Liver (tissue), 9 donors: ENCODE data around the gene STEAP3. TPM values are rescaled to one million over a fixed set of nuclear protein-coding genes. Genes with fewer than 3 reads are reported as not detected.

Experiments
- DNase-seq: peaks from one replicate; pipeline ENCODE4 v3.0.0-alpha.2; 2017; ENCODE audit warnings: low spot score
- H3K27ac ChIP-seq, 2 donors: one replicate each; pipeline ENCODE4 v1.7.0; 2013; ENCODE audit warnings: inconsistent platforms in 2 of 2, low read length in 2 of 2, control low read depth in 1 of 2, low read depth in 1 of 2, mild to moderate bottlenecking in 1 of 2
- H3K27me3 ChIP-seq, 4 donors: one replicate each; pipeline versions ENCODE4 v1.6.1 to v1.7.0; 2013; ENCODE audit warnings: low read length in 3 of 4, inconsistent platforms in 1 of 4, mild to moderate bottlenecking in 1 of 4, moderate library complexity in 1 of 4; ENCODE audit not compliant: control insufficient read depth in 4 of 4, insufficient read depth in 4 of 4
- H3K36me3 ChIP-seq, 4 donors: one replicate each; pipeline versions ENCODE4 v1.6.1 to v1.7.0; 2013; ENCODE audit warnings: low read length in 3 of 4, mild to moderate bottlenecking in 3 of 4, low read depth in 1 of 4, moderate library complexity in 1 of 4; ENCODE audit not compliant: control insufficient read depth in 4 of 4, insufficient read depth in 3 of 4
- H3K4me1 ChIP-seq, 4 donors: one replicate each; pipeline versions ENCODE4 v1.6.1 to v1.7.0; 2013; ENCODE audit warnings: low read length in 3 of 4, mild to moderate bottlenecking in 3 of 4, moderate library complexity in 1 of 4; ENCODE audit not compliant: control insufficient read depth in 4 of 4, insufficient read depth in 4 of 4
- H3K4me3 ChIP-seq, 3 donors: one replicate each; pipeline versions ENCODE4 v1.6.1 to v1.7.0; 2013; ENCODE audit warnings: low read length in 3 of 3, control low read depth in 1 of 3, low read depth in 1 of 3, mild to moderate bottlenecking in 1 of 3
- H3K9ac ChIP-seq, 2 donors: one replicate each; pipeline ENCODE4 v1.7.0; 2013; ENCODE audit warnings: low read length in 2 of 2, mild to moderate bottlenecking in 2 of 2, moderate library complexity in 2 of 2, control low read depth in 1 of 2, low read depth in 1 of 2
- H3K9me3 ChIP-seq, 4 donors: one replicate each; pipeline versions ENCODE4 v1.6.1 to v1.7.0; 2013; ENCODE audit warnings: low read length in 3 of 4; ENCODE audit not compliant: control insufficient read depth in 4 of 4
- ATF3 ChIP-seq: IDR thresholded peaks from 2 replicates; pipeline ENCODE4 v1.6.1; 2016; ENCODE audit warnings: antibody characterized with exemption
- FOXA1 ChIP-seq: IDR thresholded peaks from 2 replicates; pipeline ENCODE4 v1.6.1; 2016; ENCODE audit warnings: antibody characterized with exemption
- FOXA2 ChIP-seq: IDR thresholded peaks from 2 replicates; pipeline ENCODE4 v1.6.1; 2016; ENCODE audit warnings: antibody characterized with exemption
- HNF4A ChIP-seq, 2 donors: conservative IDR thresholded peaks; 2 replicates each; pipeline ENCODE4 v1.6.1; 2016; ENCODE audit warnings: antibody characterized with exemption in 2 of 2, mild to moderate bottlenecking in 2 of 2
- HNF4G ChIP-seq: IDR thresholded peaks from 2 replicates; pipeline ENCODE4 v1.6.1; 2016; ENCODE audit warnings: antibody characterized with exemption
- NR2F2 ChIP-seq: IDR thresholded peaks from 2 replicates; pipeline ENCODE4 v1.6.1; 2016; ENCODE audit warnings: antibody characterized with exemption
- RAD21 ChIP-seq, 2 donors: IDR thresholded peaks; 2 replicates each; pipeline ENCODE4 v1.6.1; 2016; ENCODE audit warnings: antibody characterized with exemption in 2 of 2, mild to moderate bottlenecking in 2 of 2
- REST ChIP-seq: IDR thresholded peaks from 2 replicates; pipeline ENCODE4 v1.6.1; 2016; ENCODE audit warnings: antibody characterized with exemption, mild to moderate bottlenecking
- RXRA ChIP-seq, 2 donors: IDR thresholded peaks; 2 replicates each; pipeline ENCODE4 v1.6.1; 2017 to 2018; ENCODE audit warnings: antibody characterized with exemption in 2 of 2, mild to moderate bottlenecking in 1 of 2
- SP1 ChIP-seq: IDR thresholded peaks from 2 replicates; pipeline ENCODE4 v1.6.1; 2018; ENCODE audit warnings: antibody characterized with exemption, mild to moderate bottlenecking
- ZBTB33 ChIP-seq: IDR thresholded peaks from 2 replicates; pipeline ENCODE4 v1.6.1; 2016; ENCODE audit warnings: antibody characterized with exemption
- WGBS: extraction: QIAGEN DNeasy Blood & Tissue Kit; methylation state at CpG from one replicate; pipeline ENCODE4 v1.1.7; 2013; 5-methylcytosine and 5-hydroxymethylcytosine counted together
- polyA plus RNA-seq, 2 donors: library from polyadenylated mRNA; stranded (reverse) in 1 of 2; unstranded in 1 of 2; fragments of 200-250 nt in 1 of 2; fragments of >200 nt in 1 of 2; fragmentation: Nextera tagmentation in 1 of 2; extraction: Ambion mirVana in 1 of 2; gene quantifications; one replicate each; pipeline versions ENCODE4 v1.2.1 to v1.2.3, GENCODE V29; 2013 to 2015
- total RNA-seq, 2 donors: library from RNA; depleted of rRNA; stranded (reverse); fragments of >200 nt; gene quantifications; one replicate each; pipeline ENCODE4 v1.2.3, GENCODE V29; 2014
- TF ChIP-seq, protein P1 (sequence below): IDR thresholded peaks from 2 replicates; pipeline ENCODE4 v1.6.1; 2016; ENCODE audit warnings: antibody characterized with exemption
- donor health status: healthy.
- donor health status: healthy.
- donor health status: healthy.
- donor health status: healthy.
- donor health status: healthy.

The STEAP3 gene
- total and polyA plus RNA-seq, 4 donors = 44.4 to 158 (median 113) TPM

DNA sequence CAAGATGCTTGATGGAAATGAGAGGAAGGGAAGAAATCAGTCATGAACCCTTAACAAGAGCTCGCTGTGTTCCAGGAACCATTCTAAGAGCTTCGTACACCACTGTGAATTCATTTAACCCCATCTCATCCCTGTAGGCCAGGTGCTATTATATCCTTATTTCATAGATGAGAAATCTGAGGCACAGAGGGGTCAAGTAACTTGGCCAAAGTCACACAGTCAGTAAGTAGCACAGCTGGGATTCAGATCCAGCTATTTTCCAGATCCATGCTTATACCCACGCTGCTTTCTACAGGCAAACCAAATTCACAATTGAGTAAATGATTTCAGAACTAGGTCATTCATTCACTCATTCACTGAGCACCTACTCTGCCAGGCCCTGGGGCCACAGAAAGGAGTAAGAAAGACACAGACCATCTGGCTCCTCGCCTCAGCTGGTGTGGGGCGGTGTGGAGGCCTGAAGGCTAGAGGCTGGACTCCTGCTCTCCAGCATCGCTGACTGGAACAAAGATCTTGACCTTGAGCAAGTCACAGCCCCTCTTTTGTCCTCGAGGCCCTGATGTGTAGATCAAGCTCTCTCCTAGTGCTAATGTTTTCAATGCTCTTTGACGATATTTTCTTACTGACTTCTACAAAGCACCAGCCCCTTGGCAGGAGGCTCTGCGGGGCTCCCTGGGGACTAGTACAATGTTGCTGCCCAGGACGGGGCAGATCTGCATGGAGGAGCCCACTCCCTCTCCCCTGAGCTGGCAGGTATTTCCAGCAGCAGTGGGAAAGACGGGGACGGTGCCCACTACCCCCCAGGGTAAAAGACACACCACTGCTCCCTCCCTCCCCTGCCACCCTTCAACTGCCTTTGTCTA lies 26.5 kb downstream of the STEAP3 start:
- Histone ChIP-seq H3K27ac (no peak overlapping the region), H3K4me3 (no peak overlapping the region), H3K9me3 (no peaks in the 10 kb centered on the region), H3K9ac (no peak overlapping the region), H3K36me3 (peaks cover 15 to 77% (median 68%) of the 10 kb centered on the region in 4 donors), H3K4me1 (peaks cover 0 to 24% (median 11%) of the 10 kb centered on the region in 4 donors), H3K27me3 (no peaks in the 10 kb centered on the region)
- WGBS = 88% methylated on average over 12 of the region's 12 CpGs
- TF ChIP-seq, protein P1, sequence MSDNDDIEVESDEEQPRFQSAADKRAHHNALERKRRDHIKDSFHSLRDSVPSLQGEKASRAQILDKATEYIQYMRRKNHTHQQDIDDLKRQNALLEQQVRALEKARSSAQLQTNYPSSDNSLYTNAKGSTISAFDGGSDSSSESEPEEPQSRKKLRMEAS = no peak
- TF ChIP-seq RAD21 (IDR thresholded peaks at IDR 0.05) (no peak), RXRA (IDR thresholded peaks at IDR 0.05) (no peak), ATF3 (no peak), FOXA1 (no peak), NR2F2 (no peak), FOXA2 (no peak), SP1 (no peak), HNF4A (conservative IDR thresholded peaks at IDR 0.05) (no peak), REST (no peak), HNF4G (no peak), ZBTB33 (no peak)
- no peak for DNase-seq

GRCh38 chr2:119250718-119251290 lies 27.2 kb downstream of the STEAP3 start:
- H3K36me3 ChIP-seq = peaks cover 14 to 76% (median 70%) of the 10 kb centered on the region in 4 donors
- H3K9ac ChIP-seq = no peak overlapping the region
- H3K4me1 ChIP-seq = peaks cover 0 to 24% (median 11%) of the 10 kb centered on the region in 4 donors
- H3K27ac ChIP-seq = no peak overlapping the region
- H3K4me3 ChIP-seq = no peak overlapping the region
- H3K9me3 ChIP-seq = no peaks in the 10 kb centered on the region
- no peaks in the 10 kb centered on the region for H3K27me3 ChIP-seq
- no peak for DNase-seq
- 92% methylated on average over 10 of the region's 10 CpGs for WGBS
- TF ChIP-seq ATF3 = no peak
